Measurements from ENCODE around the gene CRB2. TPM values are rescaled to one million over a fixed set of nuclear protein-coding genes. Genes with fewer than 3 reads are reported as not detected.

Gene CRB2
- total RNA-seq, 1 donor from 2014 or later, result 6.8 TPM

- Mint-ChIP-seq H3K27me3 (ENCODE audit: unreplicated experiment) (peaks cover 18% of the 10 kb centered on the region), H3K36me3 (ENCODE audit: unreplicated experiment) (no peaks in the 10 kb centered on the region), H3K4me3 (ENCODE audit: unreplicated experiment) (no peak overlapping the region), H3K4me1 (ENCODE audit: low read depth, unreplicated experiment) (peaks cover 14% of the 10 kb centered on the region), H3K27ac (ENCODE audit: unreplicated experiment) (no peak overlapping the region), H3K9me3 (ENCODE audit: unreplicated experiment) (peaks cover 6% of the 10 kb centered on the region)
- no peak for TF ChIP-seq CTCF (IDR thresholded peaks at IDR 0.05; ENCODE audit: partially characterized antibody, unreplicated experiment)
- DNase-seq, result no peak
These were observed 17.5 kb downstream of the CRB2 start for GRCh38 chr9:123373447-123373923.

- peak overlapping the region; percentile 59 for H3K4me3 Mint-ChIP-seq (ENCODE audit: unreplicated experiment)
- H3K27ac Mint-ChIP-seq (ENCODE audit: unreplicated experiment), result no peak overlapping the region
- TF ChIP-seq CTCF (IDR thresholded peaks at IDR 0.05; ENCODE audit: partially characterized antibody, unreplicated experiment), result no peak
- H3K27me3 Mint-ChIP-seq (ENCODE audit: unreplicated experiment), result peaks cover 18% of the 10 kb centered on the region
- H3K4me1 Mint-ChIP-seq (ENCODE audit: low read depth, unreplicated experiment), result peaks cover 14% of the 10 kb centered on the region
- H3K36me3 Mint-ChIP-seq (ENCODE audit: unreplicated experiment), result no peaks in the 10 kb centered on the region
- peak; percentile 56 for DNase-seq
- H3K9me3 Mint-ChIP-seq (ENCODE audit: unreplicated experiment), result peaks cover 6% of the 10 kb centered on the region
These were observed 17.9 kb downstream of the CRB2 start for GRCh38 chr9:123373946-123374345.

- no peak for TF ChIP-seq CTCF (IDR thresholded peaks at IDR 0.05; ENCODE audit: partially characterized antibody, unreplicated experiment)
- Mint-ChIP-seq H3K36me3 (ENCODE audit: unreplicated experiment) (no peaks in the 10 kb centered on the region), H3K9me3 (ENCODE audit: unreplicated experiment) (peaks cover 2% of the 10 kb centered on the region), H3K4me1 (ENCODE audit: low read depth, unreplicated experiment) (peaks cover 14% of the 10 kb centered on the region), H3K27me3 (ENCODE audit: unreplicated experiment) (peaks cover 11% of the 10 kb centered on the region), H3K4me3 (ENCODE audit: unreplicated experiment) (no peak overlapping the region), H3K27ac (ENCODE audit: unreplicated experiment) (no peak overlapping the region)
- DNase-seq, result no peak
These were observed 19.6 kb downstream of the CRB2 start for GRCh38 chr9:123375469-123376132.

- H3K27me3 Mint-ChIP-seq (ENCODE audit: unreplicated experiment), result peaks cover 8% of the 10 kb centered on the region
- peaks cover 2% of the 10 kb centered on the region for H3K9me3 Mint-ChIP-seq (ENCODE audit: unreplicated experiment)
- no peak overlapping the region for H3K27ac Mint-ChIP-seq (ENCODE audit: unreplicated experiment)
- no peak for TF ChIP-seq CTCF (IDR thresholded peaks at IDR 0.05; ENCODE audit: partially characterized antibody, unreplicated experiment)
- peaks cover 14% of the 10 kb centered on the region for H3K4me1 Mint-ChIP-seq (ENCODE audit: low read depth, unreplicated experiment)
- no peak overlapping the region for H3K4me3 Mint-ChIP-seq (ENCODE audit: unreplicated experiment)
- no peak for DNase-seq
- no peaks in the 10 kb centered on the region for H3K36me3 Mint-ChIP-seq (ENCODE audit: unreplicated experiment)
These were observed 20.4 kb downstream of the CRB2 start for GRCh38 chr9:123376218-123377071.
